HEK293 (cell line): ENCODE data around the gene BRAT1.
A peak's percentile ranks its signal among the peaks of the same experiment; 100 is the strongest.

Experiments used
- CTCF ChIA-PET: fragments of 350-600 bp; formaldehyde crosslinking; extraction: SDS; loops from one replicate; lab custom pipeline; 2021; ENCODE audit warnings: antibody characterized with exemption; lab: Yijun Ruan, JAX
- POLR2A ChIA-PET: fragments of 300-600 bp; formaldehyde crosslinking; extraction: SDS; loops from one replicate; lab custom pipeline; 2020; ENCODE audit warnings: antibody characterized with exemption, inconsistent platforms; lab: Yijun Ruan, JAX
- H3K27ac ChIP-seq: fragments of 200-500 bp; sonication (Bioruptor generic); 2 replicates; pipeline ENCODE4 v1.5.1; 2014; ENCODE audit warnings: low read depth, low read length, control low read depth, inconsistent platforms; ENCODE audit errors: extremely low read depth
- H3K36me3 ChIP-seq, 2 experiments: fragments of 200-500 bp in 1 of 2; sonication (Bioruptor generic) in 1 of 2; 1 replicate in 1 of 2; 2 replicates in 1 of 2; pipeline ENCODE4 v1.5.1; 2014 to 2017; ENCODE audit warnings: inconsistent platforms in 2 of 2, low read length in 2 of 2; ENCODE audit not compliant: control insufficient read depth in 2 of 2, insufficient read depth in 1 of 2
- H3K4me1 ChIP-seq: fragments of 200-500 bp; sonication (Bioruptor generic); 2 replicates; pipeline ENCODE4 v1.5.1; 2014; ENCODE audit warnings: mild to moderate bottlenecking, low read length, inconsistent platforms; ENCODE audit not compliant: control insufficient read depth, insufficient read depth
- H3K4me3 ChIP-seq: 2 replicates; pipeline ENCODE4 v1.5.1; 2011; ENCODE audit warnings: low read depth, mild to moderate bottlenecking, control low read depth, low read length, moderate library complexity
- H3K9me3 ChIP-seq: fragments of 200-500 bp; sonication (Bioruptor generic); 2 replicates; pipeline ENCODE4 v1.5.1; 2014; ENCODE audit warnings: low read depth, low read length, inconsistent platforms; ENCODE audit not compliant: control insufficient read depth, insufficient read depth
- ELK4 ChIP-seq: IDR thresholded peaks from 2 replicates; pipeline ENCODE4 v1.6.1; 2011; ENCODE audit warnings: mild to moderate bottlenecking, low read depth, low read length, borderline replicate concordance
- HOXA7 ChIP-seq: sonication (generic); formaldehyde crosslinking; IDR thresholded peaks from 2 replicates; pipeline ENCODE4 v1.8.1; 2022; ENCODE audit warnings: missing genetic modification reagents, borderline replicate concordance
- SALL2 ChIP-seq: fragments of 450-650 bp; formaldehyde crosslinking; IDR thresholded peaks from 2 replicates; pipeline ENCODE4 v1.5.0; 2017; ENCODE audit warnings: missing biosample characterization, mild to moderate bottlenecking, missing genetic modification characterization, borderline replicate concordance
- SP7 ChIP-seq: fragments of 450-650 bp; formaldehyde crosslinking; IDR thresholded peaks from 2 replicates; pipeline ENCODE4 v1.5.1; 2016; ENCODE audit warnings: missing biosample characterization, missing genetic modification characterization
- ZBTB17 ChIP-seq: fragments of 450-650 bp; formaldehyde crosslinking; IDR thresholded peaks from 2 replicates; pipeline ENCODE4 v1.5.1; 2016; ENCODE audit warnings: missing biosample characterization, missing genetic modification characterization
- ZNF121 ChIP-seq: fragments of 450-650 bp; formaldehyde crosslinking; IDR thresholded peaks from 2 replicates; pipeline ENCODE4 v1.5.1; 2016; ENCODE audit warnings: missing biosample characterization, missing genetic modification characterization
- ZNF133 ChIP-seq: fragments of 450-650 bp; formaldehyde crosslinking; IDR thresholded peaks from 2 replicates; pipeline ENCODE4 v1.5.1; 2016; ENCODE audit warnings: missing biosample characterization, missing genetic modification characterization
- ZNF146 ChIP-seq: fragments of 450-650 bp; formaldehyde crosslinking; IDR thresholded peaks from 2 replicates; pipeline ENCODE4 v1.5.1; 2016; ENCODE audit warnings: missing biosample characterization, missing genetic modification characterization
- ZNF19 ChIP-seq: fragments of 450-650 bp; formaldehyde crosslinking; IDR thresholded peaks from 2 replicates; pipeline ENCODE4; 2016; ENCODE audit warnings: missing biosample characterization, missing genetic modification characterization, low read depth
- ZNF2 ChIP-seq: fragments of 450-650 bp; formaldehyde crosslinking; IDR thresholded peaks from 2 replicates; pipeline ENCODE4 v1.5.1; 2016; ENCODE audit warnings: missing biosample characterization, missing genetic modification characterization
- ZNF366 ChIP-seq: fragments of 450-650 bp; formaldehyde crosslinking; conservative IDR thresholded peaks from 2 replicates; pipeline ENCODE4 v1.5.1; 2016; ENCODE audit warnings: missing biosample characterization, missing genetic modification characterization
- ZNF433 ChIP-seq: fragments of 450-650 bp; formaldehyde crosslinking; IDR thresholded peaks from 2 replicates; pipeline ENCODE4 v1.5.1; 2016; ENCODE audit warnings: missing biosample characterization, missing genetic modification characterization, low read depth
- ZNF501 ChIP-seq: fragments of 450-650 bp; formaldehyde crosslinking; IDR thresholded peaks from 2 replicates; pipeline ENCODE4 v1.5.1; 2016; ENCODE audit warnings: missing biosample characterization, missing genetic modification characterization
- ZNF571 ChIP-seq: fragments of 450-650 bp; formaldehyde crosslinking; IDR thresholded peaks from 2 replicates; pipeline ENCODE4 v1.5.0; 2017; ENCODE audit warnings: missing biosample characterization, missing genetic modification characterization
- ZNF585B ChIP-seq: fragments of 450-650 bp; formaldehyde crosslinking; IDR thresholded peaks from 2 replicates; pipeline ENCODE4 v1.5.1; 2016; ENCODE audit warnings: missing biosample characterization, missing genetic modification characterization
- ZNF621 ChIP-seq: fragments of 450-650 bp; formaldehyde crosslinking; IDR thresholded peaks from 2 replicates; pipeline ENCODE4 v1.5.1; 2017; ENCODE audit warnings: missing biosample characterization, missing genetic modification characterization
- ZNF623 ChIP-seq: fragments of 450-650 bp; formaldehyde crosslinking; IDR thresholded peaks from 2 replicates; pipeline ENCODE4 v1.5.1; 2016; ENCODE audit warnings: missing biosample characterization, missing genetic modification characterization
- ZNF624 ChIP-seq: fragments of 450-650 bp; formaldehyde crosslinking; IDR thresholded peaks from 2 replicates; pipeline ENCODE4 v1.5.1; 2017; ENCODE audit warnings: missing biosample characterization, missing genetic modification characterization
- ZNF670 ChIP-seq: fragments of 450-650 bp; formaldehyde crosslinking; IDR thresholded peaks from 2 replicates; pipeline ENCODE4 v1.5.1; 2016; ENCODE audit warnings: missing biosample characterization, missing genetic modification characterization, low read depth
- ZNF776 ChIP-seq: fragments of 450-650 bp; formaldehyde crosslinking; IDR thresholded peaks from 2 replicates; pipeline ENCODE4 v1.5.0; 2017; ENCODE audit warnings: missing biosample characterization, missing genetic modification characterization, borderline replicate concordance
- TF ChIP-seq, protein P1 (sequence below): fragments of 450-650 bp; formaldehyde crosslinking; IDR thresholded peaks from 2 replicates; pipeline ENCODE4 v1.5.1; 2016; ENCODE audit warnings: missing biosample characterization, missing genetic modification characterization
- TF ChIP-seq, protein P2 (sequence below): fragments of 450-650 bp; formaldehyde crosslinking; IDR thresholded peaks from 2 replicates; pipeline ENCODE4 v1.5.1; 2016; ENCODE audit warnings: missing biosample characterization, missing genetic modification characterization
- TF ChIP-seq, protein P3 (sequence below): fragments of 450-650 bp; formaldehyde crosslinking; IDR thresholded peaks from 2 replicates; pipeline ENCODE4 v1.5.1; 2017; ENCODE audit warnings: missing biosample characterization, missing genetic modification characterization

The BRAT1 gene

GRCh38 chr7:2507917-2508306, 47.4 kb downstream of the BRAT1 start:
- TF ChIP-seq ZNF776 (tag by site-specific recombination) (no peak), ZNF19 (no peak), ZNF133 (tag by site-specific recombination) (no peak), ZNF624 (tag by site-specific recombination) (no peak)
- TF ChIP-seq, protein P1, sequence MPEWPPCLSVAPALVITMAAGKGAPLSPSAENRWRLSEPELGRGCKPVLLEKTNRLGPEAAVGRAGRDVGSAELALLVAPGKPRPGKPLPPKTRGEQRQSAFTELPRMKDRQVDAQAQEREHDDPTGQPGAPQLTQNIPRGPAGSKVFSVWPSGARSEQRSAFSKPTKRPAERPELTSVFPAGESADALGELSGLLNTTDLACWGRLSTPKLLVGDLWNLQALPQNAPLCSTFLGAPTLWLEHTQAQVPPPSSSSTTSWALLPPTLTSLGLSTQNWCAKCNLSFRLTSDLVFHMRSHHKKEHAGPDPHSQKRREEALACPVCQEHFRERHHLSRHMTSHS, result no peak
- Histone ChIP-seq H3K4me1 (no peaks in the 10 kb centered on the region; the same call in 1 of the 2 replicates), H3K36me3 (no peaks in the 10 kb centered on the region), H3K27ac (no peak overlapping the region), H3K4me3 (no peak overlapping the region), H3K9me3 (no peaks in the 10 kb centered on the region)
- ChIA-PET POLR2A (interaction anchor here (0.5 kb wide), 1 partner anchor 1292 kb away, joined by 3 read pairs; no protein-coding TSS in a partner anchor), CTCF (interaction anchor here (0.5 to 1.2 kb wide), 4 partner anchors 9 to 168 kb away, joined by 3 to 4 read pairs (median 3); no protein-coding TSS in a partner anchor)

GRCh38 chr7:2507208-2507916, 48.0 kb downstream of the BRAT1 start:
- Histone ChIP-seq H3K4me3 (no peak overlapping the region), H3K9me3 (no peaks in the 10 kb centered on the region), H3K4me1 (no peaks in the 10 kb centered on the region; the same call in 1 of the 2 replicates), H3K27ac (no peak overlapping the region), H3K36me3 (no peaks in the 10 kb centered on the region)
- POLR2A ChIA-PET, result interaction anchor here (0.5 kb wide), 1 partner anchor 1292 kb away, joined by 3 read pairs; no protein-coding TSS in a partner anchor
- CTCF ChIA-PET, result interaction anchor here (0.5 to 1.2 kb wide), 4 partner anchors 8 to 168 kb away, joined by 3 to 4 read pairs (median 3); no protein-coding TSS in a partner anchor
- no peak for TF ChIP-seq ELK4
- TF ChIP-seq ZNF366 (tag by site-specific recombination), result no peak
- peak; percentile 97 for TF ChIP-seq ZNF623 (tag by site-specific recombination)

DNA sequence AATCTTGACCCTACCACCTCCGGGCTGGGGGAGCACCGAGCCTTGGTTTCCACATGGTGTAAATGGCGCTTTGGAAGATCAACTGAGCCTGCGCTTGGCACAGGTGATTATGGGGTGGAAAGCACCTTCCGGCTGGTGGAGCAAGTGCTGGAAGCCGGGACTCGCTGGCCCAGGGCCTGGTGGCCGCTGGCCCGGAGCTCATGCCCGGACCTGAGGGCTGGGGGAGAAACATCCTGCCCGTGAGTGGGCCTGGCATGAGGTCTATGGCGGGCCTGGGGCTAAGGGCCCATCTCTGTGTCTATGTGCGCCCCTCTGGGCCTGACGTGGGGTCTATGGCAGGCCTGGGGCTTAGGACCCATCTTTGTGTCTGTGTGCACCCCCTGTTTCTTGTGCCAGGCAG, 49.9 kb downstream of the BRAT1 start:
- H3K4me3 ChIP-seq, result no peak overlapping the region
- CTCF ChIA-PET, result interaction anchor here (0.6 kb wide), 1 partner anchor 10 kb away, joined by 4 read pairs; no protein-coding TSS in a partner anchor
- H3K27ac ChIP-seq, result no peak overlapping the region
- H3K9me3 ChIP-seq, result no peaks in the 10 kb centered on the region
- H3K4me1 ChIP-seq, result no peaks in the 10 kb centered on the region; the same call in 1 of the 2 replicates
- POLR2A ChIA-PET, result no interaction called here
- no peak for TF ChIP-seq HOXA7 (CRISPR knock-in tag)
- TF ChIP-seq ZNF501 (tag by site-specific recombination), result no peak
- TF ChIP-seq, protein P2, sequence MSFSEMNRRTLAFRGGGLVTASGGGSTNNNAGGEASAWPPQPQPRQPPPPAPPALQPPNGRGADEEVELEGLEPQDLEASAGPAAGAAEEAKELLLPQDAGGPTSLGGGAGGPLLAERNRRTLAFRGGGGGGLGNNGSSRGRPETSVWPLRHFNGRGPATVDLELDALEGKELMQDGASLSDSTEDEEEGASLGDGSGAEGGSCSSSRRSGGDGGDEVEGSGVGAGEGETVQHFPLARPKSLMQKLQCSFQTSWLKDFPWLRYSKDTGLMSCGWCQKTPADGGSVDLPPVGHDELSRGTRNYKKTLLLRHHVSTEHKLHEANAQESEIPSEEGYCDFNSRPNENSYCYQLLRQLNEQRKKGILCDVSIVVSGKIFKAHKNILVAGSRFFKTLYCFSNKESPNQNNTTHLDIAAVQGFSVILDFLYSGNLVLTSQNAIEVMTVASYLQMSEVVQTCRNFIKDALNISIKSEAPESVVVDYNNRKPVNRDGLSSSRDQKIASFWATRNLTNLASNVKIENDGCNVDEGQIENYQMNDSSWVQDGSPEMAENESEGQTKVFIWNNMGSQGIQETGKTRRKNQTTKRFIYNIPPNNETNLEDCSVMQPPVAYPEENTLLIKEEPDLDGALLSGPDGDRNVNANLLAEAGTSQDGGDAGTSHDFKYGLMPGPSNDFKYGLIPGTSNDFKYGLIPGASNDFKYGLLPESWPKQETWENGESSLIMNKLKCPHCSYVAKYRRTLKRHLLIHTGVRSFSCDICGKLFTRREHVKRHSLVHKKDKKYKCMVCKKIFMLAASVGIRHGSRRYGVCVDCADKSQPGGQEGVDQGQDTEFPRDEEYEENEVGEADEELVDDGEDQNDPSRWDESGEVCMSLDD (tag by site-specific recombination), result no peak
- TF ChIP-seq ZNF571 (tag by site-specific recombination), result no peak
- TF ChIP-seq ZNF121 (tag by site-specific recombination), result no peak
- no peak for TF ChIP-seq ZNF621 (tag by site-specific recombination)
- no peak for TF ChIP-seq ZNF670 (tag by site-specific recombination)
- TF ChIP-seq ZNF2 (tag by site-specific recombination), result no peak
- no peak for TF ChIP-seq ZBTB17
- no peak for TF ChIP-seq ZNF146 (tag by site-specific recombination)
- TF ChIP-seq ZNF585B, result no peak
- no peak for TF ChIP-seq ZNF433 (tag by site-specific recombination)
- TF ChIP-seq SP7, result no peak
- TF ChIP-seq, protein P3, sequence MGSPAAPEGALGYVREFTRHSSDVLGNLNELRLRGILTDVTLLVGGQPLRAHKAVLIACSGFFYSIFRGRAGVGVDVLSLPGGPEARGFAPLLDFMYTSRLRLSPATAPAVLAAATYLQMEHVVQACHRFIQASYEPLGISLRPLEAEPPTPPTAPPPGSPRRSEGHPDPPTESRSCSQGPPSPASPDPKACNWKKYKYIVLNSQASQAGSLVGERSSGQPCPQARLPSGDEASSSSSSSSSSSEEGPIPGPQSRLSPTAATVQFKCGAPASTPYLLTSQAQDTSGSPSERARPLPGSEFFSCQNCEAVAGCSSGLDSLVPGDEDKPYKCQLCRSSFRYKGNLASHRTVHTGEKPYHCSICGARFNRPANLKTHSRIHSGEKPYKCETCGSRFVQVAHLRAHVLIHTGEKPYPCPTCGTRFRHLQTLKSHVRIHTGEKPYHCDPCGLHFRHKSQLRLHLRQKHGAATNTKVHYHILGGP (tag by site-specific recombination), result no peak
- TF ChIP-seq SALL2 (tag by site-specific recombination), result no peak
- H3K36me3 ChIP-seq, result no peaks in the 10 kb centered on the region
